ENCODE data around the gene TGIF2.
"Not testable (repeated sequence)": the region's sequence is repeated elsewhere in the genome, so short reads cannot be mapped to it uniquely, and the experiment has no call there.

TGIF2 gene

GRCh38 chr20:36579996-36580545, 6.7 kb downstream of the TGIF2 start:
- no peak for DNase-seq

- DNase-seq: peak in 1 of 2 experiments; percentile 17
These were observed 8.9 kb downstream of the TGIF2 start for GRCh38 chr20:36582322-36582721.

DNA sequence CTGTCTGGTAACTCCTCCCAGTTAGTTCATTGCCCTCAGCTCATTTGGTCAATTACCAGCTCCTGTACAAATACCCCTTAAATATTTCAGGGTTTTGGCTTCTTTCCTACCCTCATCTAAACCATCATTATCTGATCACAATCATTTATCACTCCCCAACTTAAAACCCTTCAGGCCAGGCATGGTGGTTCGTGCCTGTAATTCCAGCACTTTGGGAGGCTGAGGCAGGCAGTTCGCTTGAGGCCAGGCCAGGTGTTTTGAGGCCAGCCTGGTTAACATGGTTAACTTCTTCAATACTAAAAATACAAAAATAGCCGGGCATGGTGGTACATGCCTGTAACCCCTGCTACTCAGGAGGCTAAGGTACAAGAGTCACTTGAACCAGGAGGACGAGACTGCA, 9.4 kb downstream of the TGIF2 start:
- DNase-seq: no peak

GRCh38 chr20:36584018-36584481, 10.7 kb downstream of the TGIF2 start:
- no peak for DNase-seq

DNA sequence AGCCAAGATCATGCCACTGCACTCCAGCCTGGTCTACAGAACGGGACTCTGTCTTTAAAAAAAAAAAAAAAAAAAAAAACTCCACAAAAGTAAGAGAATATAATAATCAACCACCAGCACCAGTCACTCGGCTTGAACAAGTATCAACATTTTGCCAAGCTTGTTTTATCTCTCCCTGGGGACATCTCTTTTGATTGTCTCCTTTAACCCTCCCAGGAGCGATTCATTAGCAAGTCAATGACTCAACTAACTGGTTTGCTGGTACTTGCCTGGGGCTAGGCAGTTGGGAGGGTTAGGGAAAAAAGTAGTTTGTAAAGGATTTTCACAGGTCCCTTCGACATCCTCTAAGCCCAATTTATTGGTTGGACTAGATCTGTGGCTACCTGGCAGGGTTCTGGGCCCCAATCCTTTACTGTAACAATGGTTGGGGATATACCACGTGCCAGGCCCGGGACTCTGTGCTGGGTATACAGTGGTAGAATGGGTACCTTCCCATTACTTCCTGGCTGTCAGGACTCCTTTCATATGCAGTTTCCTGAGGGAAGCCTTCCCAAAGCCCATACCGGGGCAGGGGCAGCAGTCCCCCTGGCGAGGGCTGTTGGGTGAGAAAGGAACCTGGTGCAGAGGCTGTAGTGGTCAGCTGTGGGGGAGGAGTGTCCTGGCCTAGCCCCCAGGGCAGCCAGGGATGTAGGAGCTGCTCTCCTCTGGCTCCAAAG, 12.2 kb downstream of the TGIF2 start:
- no peak for DNase-seq

DNA sequence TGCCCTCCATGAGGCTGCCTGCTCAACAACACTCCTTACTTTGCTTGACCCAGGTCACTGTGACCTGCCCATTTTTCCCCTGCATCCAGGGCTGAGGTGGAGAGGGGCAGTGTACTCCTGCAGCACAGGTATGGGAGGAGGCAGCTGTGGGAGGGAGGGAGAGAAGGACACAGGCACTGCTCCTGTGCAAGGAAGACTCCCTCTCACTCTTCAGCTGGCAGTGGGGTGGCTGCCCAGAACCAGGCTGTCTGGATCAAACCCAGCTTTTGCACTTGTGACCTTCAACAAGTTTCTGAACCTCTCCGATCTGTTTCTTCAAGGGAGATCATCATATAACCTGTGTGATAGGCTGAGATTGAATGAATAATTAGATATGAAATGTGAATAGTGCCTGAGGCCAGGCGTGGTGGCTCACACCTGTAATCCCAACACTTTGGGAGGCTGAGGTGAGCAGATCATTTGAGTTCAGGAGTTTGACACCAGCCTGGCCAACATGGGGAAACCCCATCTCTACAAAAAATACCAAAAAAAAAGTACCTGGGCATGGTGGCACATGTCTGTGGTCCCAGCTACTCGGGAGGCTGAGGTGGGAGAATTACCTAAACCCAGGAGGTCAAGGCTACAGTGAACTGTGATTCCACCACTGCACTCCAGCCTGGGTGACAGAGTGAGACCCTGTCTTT, 14.1 kb downstream of the TGIF2 start:
- no peak for DNase-seq

DNA sequence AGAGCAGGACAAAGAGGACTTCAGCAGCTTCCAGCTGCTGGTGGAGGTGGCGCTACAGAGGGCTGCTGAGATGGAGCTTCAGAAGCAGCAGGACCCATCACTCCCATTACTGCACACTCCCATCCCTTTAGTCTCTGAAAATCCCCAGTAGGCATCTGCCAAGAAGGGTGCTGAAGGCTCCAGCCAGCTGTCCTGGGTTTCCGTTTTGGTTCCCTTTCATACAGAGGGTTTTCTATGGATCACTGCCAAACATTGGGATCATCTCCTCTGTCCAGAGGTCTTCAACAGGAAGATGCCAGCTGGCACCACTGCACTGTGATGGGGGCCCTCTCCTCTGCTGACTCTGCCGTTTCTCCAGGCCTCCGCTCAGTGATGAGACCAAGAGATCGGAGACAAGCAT, 17.9 kb downstream of the TGIF2 start:
- DNase-seq: no peak

DNA sequence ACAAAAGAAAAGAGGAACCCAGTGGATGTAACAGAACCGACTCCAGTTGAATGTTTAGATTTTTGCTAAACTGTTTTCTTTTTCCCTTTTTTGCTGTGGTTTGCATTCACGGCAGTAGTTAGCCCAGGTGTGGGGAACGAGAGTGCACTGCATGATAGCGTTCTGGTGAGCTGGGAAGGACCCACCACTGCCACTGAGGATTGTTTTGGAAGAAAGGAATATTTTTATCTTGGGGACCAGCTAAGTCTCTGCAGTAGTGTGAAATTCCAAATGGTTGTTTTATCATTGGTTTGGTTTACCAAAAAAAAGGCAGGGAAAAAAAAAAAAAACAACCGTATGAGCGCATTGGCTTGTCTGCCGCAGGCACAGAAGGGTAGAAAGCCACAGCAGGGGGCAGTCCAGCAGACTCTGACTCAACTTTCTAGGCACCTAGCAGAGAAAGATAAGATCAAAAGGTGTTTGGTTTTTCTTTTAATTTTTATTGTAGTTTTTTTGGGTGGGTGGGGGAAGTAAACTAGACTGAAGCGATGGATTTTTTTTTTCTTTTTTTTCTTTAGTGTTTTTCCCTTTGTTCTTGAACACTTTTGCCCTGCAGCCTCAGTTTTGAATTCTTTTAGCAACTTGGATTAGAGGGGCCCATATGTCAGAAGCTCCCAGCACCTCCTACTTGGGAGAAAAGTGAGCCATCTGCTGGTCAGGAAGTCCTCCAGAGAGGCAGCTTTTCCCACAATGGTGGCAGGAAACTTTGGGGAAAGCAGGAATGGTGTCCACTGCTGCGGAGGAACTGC, 18.7 kb downstream of the TGIF2 start:
- peak; percentile 45 to 62 for DNase-seq

- no peak for DNase-seq
These were observed 20.0 kb downstream of the TGIF2 start for GRCh38 chr20:36593347-36593929.

DNA sequence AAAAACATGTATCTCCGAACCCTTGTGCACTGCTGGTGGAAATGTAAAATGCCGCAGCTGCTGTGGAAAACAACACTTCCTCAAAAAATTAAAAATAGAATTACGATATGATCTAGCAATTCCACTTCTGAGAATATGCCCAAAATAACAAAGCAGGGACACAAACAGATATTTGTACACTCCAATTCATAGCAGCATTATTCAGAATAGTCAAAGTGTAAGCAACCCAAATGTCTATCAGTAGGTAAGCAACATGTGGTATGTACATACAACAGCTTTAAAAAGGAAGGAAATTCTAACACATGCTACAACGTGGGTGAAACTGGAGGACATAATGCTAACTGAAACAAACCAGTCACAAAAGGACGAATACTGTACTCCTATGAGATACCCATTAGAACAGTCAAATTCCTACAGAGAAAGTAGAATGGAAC, 26.5 kb downstream of the TGIF2 start:
- DNase-seq: no peak

GRCh38 chr20:36601540-36601939, 28.1 kb downstream of the TGIF2 start:
- no peak for DNase-seq

GRCh38 chr20:36604952-36605398, 31.6 kb downstream of the TGIF2 start:
- DNase-seq: peak; percentile 59 to 67

DNA sequence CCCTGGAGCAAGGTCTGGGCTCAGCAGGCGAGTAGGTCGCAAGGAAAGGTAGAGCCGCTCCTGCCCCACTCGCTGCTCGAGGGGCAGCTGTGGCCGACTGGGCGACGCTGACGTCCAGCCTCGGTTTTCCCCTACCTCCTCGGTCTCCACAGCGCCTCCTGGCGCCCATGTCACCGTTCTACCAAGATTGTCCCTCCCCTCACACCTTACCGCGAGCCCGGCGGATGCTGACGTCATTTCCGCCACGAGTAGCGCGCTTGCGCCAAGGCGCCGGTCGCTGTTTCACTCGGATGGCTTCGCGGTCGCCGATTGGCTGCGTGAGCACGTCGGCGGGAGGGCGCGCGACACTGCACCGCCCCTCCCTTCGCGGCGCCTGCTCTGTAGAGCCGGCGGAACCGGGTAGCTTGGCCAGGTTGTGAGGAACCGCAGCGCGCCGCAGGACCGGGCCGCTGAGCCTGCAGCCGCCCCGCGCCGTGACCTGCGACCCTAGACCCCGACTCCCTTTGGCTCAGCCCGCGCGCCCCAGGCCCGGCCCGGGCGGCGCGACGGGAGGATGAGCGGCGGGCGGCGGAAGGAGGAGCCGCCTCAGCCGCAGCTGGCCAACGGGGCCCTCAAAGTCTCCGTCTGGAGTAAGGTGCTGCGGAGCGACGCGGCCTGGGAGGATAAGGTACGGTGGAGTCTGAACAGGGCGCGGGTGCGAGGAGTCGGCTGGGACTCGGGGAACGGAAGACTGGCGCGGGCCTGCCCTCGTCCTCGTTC, 32.2 kb downstream of the TGIF2 start, which contains the start of gene RAB5IF:
Gene RAB5IF (plus strand): TSS at position 381 of the 759 bp plus-strand sequence. CDS start 173 bp downstream, at position 554.
- peak; percentile 99 for DNase-seq

- DNase-seq: peak in 1 of 2 experiments; percentile 31
These were observed 33.0 kb downstream of the TGIF2 start for GRCh38 chr20:36606158-36607066.

DNA sequence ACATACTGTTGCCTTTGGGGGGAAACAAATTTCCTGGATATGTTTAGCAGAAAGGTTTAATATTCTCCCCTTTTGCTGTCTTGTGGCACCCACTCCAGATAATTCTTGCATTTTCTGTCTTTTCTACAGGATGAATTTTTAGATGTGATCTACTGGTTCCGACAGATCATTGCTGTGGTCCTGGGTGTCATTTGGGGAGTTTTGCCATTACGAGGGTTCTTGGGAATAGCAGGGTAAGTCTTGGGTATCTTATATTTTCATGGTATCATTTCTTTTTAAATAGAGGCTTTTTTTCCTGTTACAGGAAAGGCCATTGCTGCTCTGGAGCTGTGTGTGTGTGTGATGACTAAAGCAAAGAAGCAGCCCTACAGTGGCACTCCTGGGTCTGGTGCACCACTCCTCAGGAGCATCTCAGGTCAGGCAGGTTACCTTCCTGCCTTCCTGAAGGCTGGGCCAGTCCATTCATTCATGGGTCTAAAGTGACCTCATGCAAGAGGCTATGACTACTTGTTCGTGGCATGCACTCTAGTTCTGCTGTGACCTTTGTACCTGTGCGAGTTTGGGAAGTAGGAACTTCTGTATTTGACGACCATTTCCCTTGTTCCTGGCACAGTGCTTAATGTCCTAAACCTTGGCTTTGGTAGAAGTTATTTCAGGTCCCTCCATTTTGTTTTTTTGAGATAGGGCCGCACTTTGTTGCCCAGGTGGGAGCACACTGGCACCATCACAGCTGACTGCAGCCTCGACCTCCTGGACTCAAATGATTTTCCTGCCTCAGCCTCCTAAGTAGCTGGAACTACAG, 34.4 kb downstream of the TGIF2 start:
- no peak for DNase-seq

DNA sequence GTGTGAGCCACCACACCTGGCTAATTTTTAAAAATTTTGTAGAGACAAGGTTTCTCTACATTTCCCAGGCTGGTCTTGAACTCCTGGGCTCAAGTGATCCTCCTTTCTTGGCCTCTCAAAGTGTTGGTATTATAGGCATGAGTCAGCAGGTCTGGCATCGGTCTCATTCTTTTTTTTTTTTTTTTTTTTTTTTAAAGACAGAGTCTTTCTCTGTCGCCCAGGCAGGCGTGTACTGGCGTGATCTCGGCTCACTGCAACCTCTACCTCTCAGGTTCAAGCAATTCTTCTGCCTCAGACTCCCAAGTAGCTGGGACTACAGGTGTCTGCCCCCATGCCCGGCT, 35.0 kb downstream of the TGIF2 start:
- DNase-seq: not testable (repeated sequence)

- no peak for DNase-seq
These were observed 38.2 kb downstream of the TGIF2 start for GRCh38 chr20:36611625-36612024.

- DNase-seq: no peak
These were observed 40.6 kb downstream of the TGIF2 start for GRCh38 chr20:36613974-36614373.

GRCh38 chr20:36614781-36615557, 41.6 kb downstream of the TGIF2 start:
- DNase-seq: no peak

All from activated CD4-positive, alpha-beta T cell treated with anti-CD3 and anti-CD28 coated beads, Interleukin-2, amount 50 U/mL, for 48 hours (primary cell).